Measurements from ENCODE around the gene ESYT2. TPM values are rescaled to one million over a fixed set of nuclear protein-coding genes. Genes with fewer than 3 reads are reported as not detected.

Gene ESYT2
- total and polyA plus RNA-seq, 9 of the 15 experiments (the other 6 are each of a cell fraction or from before 2014, with no cell fraction given) = 5.8 to 86.9 (median 64.7) TPM

GRCh38 chr7:158868764-158869410, 39.6 kb upstream of the ESYT2 start:
- no TSS peak for BruUV-seq (replicated peaks)
- Histone ChIP-seq H3K9ac (ENCODE audit: insufficient read depth in 1 of 2, low read depth in 2 of 2, low read length in 2 of 2) (peak overlapping the region in 1 of 2 experiments; percentile 72; a peak in 1 of 4 replicates), H2AFZ (ENCODE audit: low read depth, low read length) (no peak overlapping the region), H3K79me2 (ENCODE audit: control insufficient read depth, insufficient read depth, low read length) (peaks cover 60% of the 10 kb centered on the region), H4K20me1 (replicated peaks; ENCODE audit: control insufficient read depth, insufficient read depth, low read length) (no peaks in the 10 kb centered on the region), H3K27me3 (ENCODE audit: control insufficient read depth in 2 of 2, insufficient read depth in 2 of 2, low read length in 2 of 2) (no peaks in the 10 kb centered on the region), H3K36me3 (ENCODE audit: control insufficient read depth, insufficient read depth, low read length) (peaks cover 57% of the 10 kb centered on the region), H3K4me3 (no peak overlapping the region), H3K9me1 (ENCODE audit: control insufficient read depth, insufficient read depth, low read length) (peaks cover 6% of the 10 kb centered on the region), H3K9me3 (replicated peaks; ENCODE audit: control insufficient read depth, insufficient read depth, low read depth, low read length) (no peaks in the 10 kb centered on the region), H3K27ac (ENCODE audit: extremely low read depth, low read depth, low read length) (peak overlapping the region; percentile 5; the same call in 1 of the 3 replicates), H3K4me2 (ENCODE audit: insufficient read depth, low read length) (no peak overlapping the region), H3K4me1 (replicated peaks in 1 of 2; ENCODE audit: control insufficient read depth in 2 of 2, insufficient read depth in 2 of 2, low read length in 2 of 2) (peaks cover 38 to 51% of the 10 kb centered on the region in 2 experiments)
- ChIA-PET POLR2A (interaction anchor here (1.1 to 1.4 kb wide), 2 partner anchors 39 to 129 kb away, joined by 3 to 4 read pairs; partner anchors contain the start of gene ESYT2), CTCF (ENCODE audit: low intra/inter-chr PET ratio) (no interaction called here)
- in situ Hi-C loops (cut with MboI) (no loop called here), intact Hi-C loops (cut with micrococcal nuclease) (no loop called here)
- DNase-seq (ENCODE audit: extremely low read depth in 1 of 4, low spot score in 3 of 4) (no peak), FAIRE-seq (no peak), ATAC-seq (no peak)
- peak; percentile 41; the same call in 1 of the 2 replicates for TF ChIP-seq POLR2G (IDR thresholded peaks at IDR 0.05; ENCODE audit: low read depth, low read length)
- peak; percentile 27; the same call in 1 of the 2 replicates for TF ChIP-seq RBFOX2 (IDR thresholded peaks at IDR 0.05; ENCODE audit: low read depth, low read length)
- peak; percentile 76 for TF ChIP-seq WHSC1 (IDR thresholded peaks at IDR 0.05; ENCODE audit: low read length)
- TF ChIP-seq, protein P1, sequence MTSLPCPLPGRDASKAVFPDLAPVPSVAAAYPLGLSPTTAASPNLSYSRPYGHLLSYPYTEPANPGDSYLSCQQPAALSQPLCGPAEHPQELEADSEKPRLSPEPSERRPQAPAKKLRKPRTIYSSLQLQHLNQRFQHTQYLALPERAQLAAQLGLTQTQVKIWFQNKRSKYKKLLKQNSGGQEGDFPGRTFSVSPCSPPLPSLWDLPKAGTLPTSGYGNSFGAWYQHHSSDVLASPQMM (CRISPR knock-in tag; IDR thresholded peaks at IDR 0.05) = no peak
- WGBS (ENCODE audit: insufficient coverage, low coverage, missing lambda C conversion rate) = 88% methylated on average over 7 of the region's 7 CpGs

Data from K562 (cell line).